Adrenal gland (tissue), 5 donors: Measurements from ENCODE around the gene CCNY.

Source experiments
- CTCF ChIP-seq, 6 experiments: fragments of 450-650 bp in 4 of 6; fragments of 200-600 bp in 2 of 6; sonication (generic) in 1 of 6; IDR thresholded peaks; 1 replicate in 5 of 6; 2 replicates in 1 of 6; pipeline versions ENCODE4 v1.5.1 to v1.8.0; 2016 to 2021; ENCODE audit warnings: antibody characterized with exemption in 6 of 6, mild to moderate bottlenecking in 2 of 6, moderate library complexity in 1 of 6
- POLR2A ChIP-seq, 2 donors: fragments of 450-650 bp; IDR thresholded peaks; one replicate each; pipeline ENCODE4 v1.6.1; 2017; ENCODE audit warnings: antibody characterized with exemption in 2 of 2, mild to moderate bottlenecking in 2 of 2, moderate library complexity in 1 of 2
- donor health status: DM: no; HTN: no; CAD: no.

DNA sequence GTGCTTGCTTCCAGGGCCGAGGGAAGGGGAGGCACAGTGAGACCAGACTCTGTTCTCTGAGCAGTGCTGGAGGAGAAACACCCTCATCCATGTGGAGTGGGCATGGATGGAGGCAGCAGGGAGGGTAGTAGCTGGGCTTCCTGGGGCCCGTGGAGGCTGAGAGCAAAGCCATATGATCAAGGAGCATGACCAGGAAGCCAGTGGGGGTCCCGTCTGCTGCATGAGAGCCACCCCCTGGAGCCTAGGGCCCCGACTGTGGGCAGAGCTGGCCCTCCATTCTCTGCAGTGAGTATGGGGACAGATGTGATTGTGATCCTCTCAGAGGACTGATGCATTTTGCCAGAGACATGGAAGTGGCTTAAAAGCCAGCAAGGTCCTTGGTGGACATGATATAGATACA is 61.6 kb downstream of the CCNY start:
- TF ChIP-seq CTCF (IDR thresholded peaks at IDR 0.05), result no peak
- no peak for TF ChIP-seq POLR2A (IDR thresholded peaks at IDR 0.05)
